Mucosa of rectum (tissue), 2 donors: ENCODE results near the gene GAL3ST1.
"Not testable (repeated sequence)": the region's sequence is repeated elsewhere in the genome, so short reads cannot be mapped to it uniquely, and the experiment has no call there.

Source experiments
- H3K27ac ChIP-seq, 2 donors: one replicate each; pipeline ENCODE4 v1.7.0; 2013; ENCODE audit warnings: inconsistent platforms in 2 of 2, low read depth in 2 of 2, low read length in 2 of 2
- H3K27me3 ChIP-seq, 2 donors: one replicate each; pipeline ENCODE4 v1.7.0; 2013; ENCODE audit warnings: low read length in 2 of 2; ENCODE audit not compliant: control insufficient read depth in 2 of 2, insufficient read depth in 2 of 2
- H3K36me3 ChIP-seq, 2 donors: one replicate each; pipeline ENCODE4 v1.7.0; 2013; ENCODE audit warnings: low read length in 2 of 2; ENCODE audit not compliant: control insufficient read depth in 2 of 2, insufficient read depth in 2 of 2
- H3K4me1 ChIP-seq, 2 donors: one replicate each; pipeline ENCODE4 v1.7.0; 2013; ENCODE audit warnings: low read length in 2 of 2, mild to moderate bottlenecking in 1 of 2; ENCODE audit not compliant: control insufficient read depth in 2 of 2, insufficient read depth in 2 of 2
- H3K4me3 ChIP-seq, 2 donors: one replicate each; pipeline ENCODE4 v1.7.0; 2013; ENCODE audit warnings: low read length in 2 of 2
- H3K9ac ChIP-seq, 2 donors: one replicate each; pipeline ENCODE4 v1.7.0; 2013; ENCODE audit warnings: low read length in 2 of 2, low read depth in 1 of 2, mild to moderate bottlenecking in 1 of 2
- H3K9me3 ChIP-seq, 2 donors: one replicate each; pipeline ENCODE4 v1.7.0; 2013; ENCODE audit warnings: low read length in 2 of 2; ENCODE audit not compliant: control insufficient read depth in 2 of 2
- donor health status: healthy.
- donor health status: Normal muscosa, but diverticular disease.

GAL3ST1 gene

DNA sequence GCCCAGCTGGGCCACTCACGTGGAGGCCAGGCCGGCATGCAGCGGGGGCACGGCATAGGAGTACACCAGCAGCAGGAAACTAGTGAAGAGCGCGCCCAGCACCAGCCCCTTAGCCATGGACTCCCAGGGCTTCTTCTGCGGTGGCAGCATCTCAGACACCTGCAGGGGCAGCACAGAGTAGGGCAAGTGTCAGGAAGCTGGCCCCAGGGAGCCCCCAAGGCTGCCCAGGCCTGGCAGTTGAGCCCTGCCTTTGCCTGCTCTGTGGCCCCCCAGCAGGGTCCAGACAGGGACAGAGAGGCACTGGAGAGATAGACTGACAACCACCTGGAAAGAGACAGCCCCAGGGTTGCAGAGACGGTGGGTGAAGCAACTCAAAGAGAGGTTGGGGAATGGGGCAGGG, 17.2 kb downstream of the GAL3ST1 start:
- no peak overlapping the region for H3K9ac ChIP-seq
- no peaks in the 10 kb centered on the region for H3K27me3 ChIP-seq
- no peak overlapping the region for H3K4me3 ChIP-seq
- peaks cover 5 to 8% of the 10 kb centered on the region in 2 donors for H3K36me3 ChIP-seq
- H3K9me3 ChIP-seq: no peaks in the 10 kb centered on the region
- no peaks in the 10 kb centered on the region for H3K4me1 ChIP-seq
- no peak overlapping the region for H3K27ac ChIP-seq

DNA sequence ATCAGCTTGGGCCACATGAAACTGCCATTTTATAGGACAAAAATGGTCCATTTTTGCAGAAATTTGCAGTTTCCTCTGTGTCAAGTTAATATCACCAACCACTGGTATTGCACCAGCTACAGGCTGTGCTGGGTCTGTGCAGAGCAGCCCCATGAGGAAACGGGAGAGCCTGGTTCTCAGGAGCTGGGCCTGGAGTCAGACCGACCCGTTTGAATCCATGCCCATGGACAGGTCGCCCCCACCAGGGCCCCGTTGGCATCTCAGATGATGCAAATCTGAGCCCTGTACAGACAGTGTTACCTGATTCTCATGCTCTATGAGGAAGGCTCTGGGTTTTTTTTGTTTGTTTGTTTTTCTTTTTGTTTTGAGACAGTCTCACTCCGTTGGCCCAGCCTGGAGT, 18.1 kb downstream of the GAL3ST1 start:
- Histone ChIP-seq H3K9ac (no peak overlapping the region), H3K4me1 (no peaks in the 10 kb centered on the region), H3K27ac (no peak overlapping the region), H3K9me3 (no peaks in the 10 kb centered on the region), H3K36me3 (peaks cover 5 to 8% of the 10 kb centered on the region in 2 donors), H3K4me3 (no peak overlapping the region), H3K27me3 (no peaks in the 10 kb centered on the region)

DNA sequence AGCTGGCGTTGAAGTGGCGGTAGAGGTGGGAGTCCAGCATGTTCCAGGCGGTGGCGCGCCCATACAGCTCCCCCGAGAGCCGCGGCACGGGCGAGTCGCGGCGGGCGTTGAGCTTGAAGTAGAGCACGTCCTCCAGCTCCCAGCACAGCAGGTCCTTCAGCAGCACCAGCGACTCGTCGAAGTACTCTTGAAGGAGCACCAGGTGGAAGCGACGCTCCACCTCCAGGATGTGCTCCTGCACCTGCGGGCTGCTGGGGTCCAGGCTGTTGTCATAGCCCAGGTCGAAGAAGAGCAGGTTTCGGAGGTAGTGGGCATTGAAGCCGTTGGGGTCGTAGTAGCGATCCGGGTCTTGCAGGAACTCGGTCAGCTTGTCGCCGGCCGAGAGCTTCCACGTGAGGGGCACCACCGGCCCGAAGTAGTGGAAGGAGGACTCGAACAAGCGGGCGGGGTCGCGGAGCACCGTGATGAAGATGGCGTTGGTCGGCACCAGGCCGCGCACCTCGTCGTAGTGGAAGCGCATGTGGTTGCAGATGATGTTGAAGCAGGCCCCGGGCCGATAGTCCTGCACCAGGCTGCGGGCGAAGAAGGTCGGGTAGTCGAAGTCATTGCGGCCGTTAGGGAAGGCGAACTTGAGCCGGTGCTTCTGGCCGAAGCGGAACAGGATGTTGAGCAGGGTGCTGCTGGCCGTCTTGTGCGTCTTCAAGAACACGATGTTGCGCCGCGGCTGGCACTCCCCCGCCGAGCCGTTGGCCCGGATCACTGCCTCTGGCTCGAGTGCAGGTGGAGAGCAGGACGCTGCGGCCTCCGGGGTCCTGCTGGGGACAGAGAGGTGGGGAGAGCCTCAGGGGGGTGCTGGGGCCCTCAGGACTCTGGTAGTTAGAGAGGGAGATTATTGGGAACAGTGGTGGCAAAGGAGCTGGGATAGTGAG, 18.9 kb downstream of the GAL3ST1 start:
- H3K9me3 ChIP-seq: no peaks in the 10 kb centered on the region
- no peak overlapping the region for H3K4me3 ChIP-seq
- H3K9ac ChIP-seq: no peak overlapping the region
- H3K27me3 ChIP-seq: no peaks in the 10 kb centered on the region
- H3K4me1 ChIP-seq: no peaks in the 10 kb centered on the region
- H3K27ac ChIP-seq: no peak overlapping the region
- H3K36me3 ChIP-seq: peaks cover 5 to 8% of the 10 kb centered on the region in 2 donors

DNA sequence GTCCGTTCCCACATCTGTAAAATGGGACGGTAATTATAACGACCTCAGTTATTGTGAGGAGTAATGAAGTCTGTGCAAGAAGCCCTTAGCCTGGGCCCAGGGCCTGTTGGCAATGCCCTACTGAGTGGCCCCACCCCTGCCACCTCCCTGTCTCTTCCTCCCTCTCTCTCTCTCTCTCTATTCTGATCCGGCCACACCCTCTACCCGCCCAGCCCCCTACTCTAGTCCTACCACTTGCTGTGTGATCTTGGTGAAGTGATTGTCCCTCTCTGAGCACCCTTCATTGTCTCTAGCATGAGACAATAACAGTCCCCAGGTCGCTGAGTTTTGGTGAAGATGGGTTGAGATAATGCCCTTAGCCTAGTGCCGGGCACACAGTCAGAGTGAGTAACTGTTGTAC, 20.5 kb downstream of the GAL3ST1 start:
- Histone ChIP-seq H3K27me3 (no peaks in the 10 kb centered on the region), H3K4me3 (no peak overlapping the region), H3K27ac (no peak overlapping the region), H3K9me3 (no peaks in the 10 kb centered on the region), H3K9ac (no peak overlapping the region), H3K36me3 (peaks cover 5 to 8% of the 10 kb centered on the region in 2 donors), H3K4me1 (no peaks in the 10 kb centered on the region)

DNA sequence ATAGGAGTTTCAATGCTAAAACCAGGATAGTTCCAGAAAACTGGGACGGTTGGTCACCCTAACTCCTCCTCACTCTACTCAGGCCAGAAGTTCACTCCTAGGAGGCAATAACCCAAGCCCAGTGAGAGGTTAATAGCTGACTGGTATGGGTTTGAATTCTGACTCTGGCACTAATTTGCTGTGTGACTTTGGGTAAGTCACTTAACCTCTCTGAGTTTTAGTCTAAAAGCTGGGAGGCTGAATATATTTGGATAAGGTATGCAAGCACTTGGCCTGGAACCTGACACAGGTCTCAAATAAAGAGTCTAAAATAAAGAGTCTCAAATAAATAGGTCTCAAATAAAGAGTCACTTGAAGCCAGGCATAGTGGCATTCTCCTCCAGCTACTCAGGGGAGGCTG, 21.7 kb downstream of the GAL3ST1 start:
- Histone ChIP-seq H3K4me1 (no peaks in the 10 kb centered on the region), H3K36me3 (peaks cover 5 to 8% of the 10 kb centered on the region in 2 donors), H3K4me3 (no peak overlapping the region), H3K9me3 (no peaks in the 10 kb centered on the region), H3K9ac (no peak overlapping the region), H3K27ac (no peak overlapping the region), H3K27me3 (no peaks in the 10 kb centered on the region)

DNA sequence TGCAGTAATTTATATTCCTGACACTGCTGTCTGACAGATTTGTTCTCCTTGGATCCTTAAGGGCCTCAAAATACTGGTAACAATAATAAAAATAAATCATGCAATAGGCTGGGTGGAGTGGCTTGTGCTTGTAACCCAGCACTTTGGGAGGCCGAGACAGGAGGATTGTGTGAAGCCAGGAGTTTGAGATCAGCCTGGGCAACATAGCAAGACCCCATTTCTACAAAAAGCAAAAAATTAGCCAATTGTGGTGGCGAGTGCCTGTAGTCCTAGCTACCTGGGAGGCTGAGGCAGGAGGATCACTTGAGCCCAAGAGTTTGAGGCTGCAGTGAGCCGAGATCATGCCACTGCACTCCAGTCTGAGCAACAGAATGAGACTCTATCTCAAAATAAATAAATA, 22.7 kb downstream of the GAL3ST1 start:
- H3K4me3 ChIP-seq, H3K27me3 ChIP-seq, H3K4me1 ChIP-seq, H3K9me3 ChIP-seq, H3K9ac ChIP-seq, H3K36me3 ChIP-seq, H3K27ac ChIP-seq: not testable (repeated sequence)

- peaks cover 9 to 13% of the 10 kb centered on the region in 2 donors for H3K27me3 ChIP-seq
These were observed 27.3 kb downstream of the GAL3ST1 start for GRCh38 chr22:30547188-30547587.

GRCh38 chr22:30546616-30547015, 27.8 kb downstream of the GAL3ST1 start, which contains the start of gene SEC14L6:
TSS of gene SEC14L6 (minus strand) at chr22:30546741. CDS start at chr22:30546682, 59 bp downstream.
- no peaks in the 10 kb centered on the region for H3K9me3 ChIP-seq
- H3K4me3 ChIP-seq: no peak within 1 kb of the TSS
- no peak within 1 kb of the TSS for H3K9ac ChIP-seq
- H3K27me3 ChIP-seq: peaks cover 12 to 15% of the 10 kb centered on the region in 2 donors
- peaks cover 0 to 2% of the 10 kb centered on the region in 2 donors for H3K4me1 ChIP-seq
- H3K27ac ChIP-seq: no peak within 1 kb of the TSS
- no peaks in the 10 kb centered on the region for H3K36me3 ChIP-seq

More at GRCh38 chr22:30547188-30547587, 27.3 kb downstream of the GAL3ST1 start:
- Histone ChIP-seq H3K9ac (no peak overlapping the region), H3K36me3 (no peaks in the 10 kb centered on the region), H3K27ac (no peak overlapping the region), H3K4me1 (no peaks in the 10 kb centered on the region), H3K9me3 (no peaks in the 10 kb centered on the region), H3K4me3 (no peak overlapping the region)

- H3K27ac ChIP-seq: no peak overlapping the region
- peaks cover 0 to 2% of the 10 kb centered on the region in 2 donors for H3K4me1 ChIP-seq
- H3K4me3 ChIP-seq: no peak overlapping the region
- H3K9me3 ChIP-seq: no peaks in the 10 kb centered on the region
- peaks cover 12 to 20% of the 10 kb centered on the region in 2 donors for H3K27me3 ChIP-seq
- H3K36me3 ChIP-seq: no peaks in the 10 kb centered on the region
- no peak overlapping the region for H3K9ac ChIP-seq
These were observed 31.7 kb downstream of the GAL3ST1 start for GRCh38 chr22:30542811-30543188.

GRCh38 chr22:30541961-30542810, 32.3 kb downstream of the GAL3ST1 start:
- Histone ChIP-seq H3K9me3 (no peaks in the 10 kb centered on the region), H3K9ac (no peak overlapping the region), H3K36me3 (no peaks in the 10 kb centered on the region), H3K4me1 (peaks cover 0 to 2% of the 10 kb centered on the region in 2 donors), H3K4me3 (no peak overlapping the region), H3K27ac (no peak overlapping the region), H3K27me3 (peaks cover 12 to 20% of the 10 kb centered on the region in 2 donors)
